ENCODE measurements around the gene ABCC1. TPM values are rescaled to one million over a fixed set of nuclear protein-coding genes. Genes with fewer than 3 reads are reported as not detected.

The ABCC1 gene
- total RNA-seq, 1 experiment from 2014 or later, result 14.6 TPM

DNA sequence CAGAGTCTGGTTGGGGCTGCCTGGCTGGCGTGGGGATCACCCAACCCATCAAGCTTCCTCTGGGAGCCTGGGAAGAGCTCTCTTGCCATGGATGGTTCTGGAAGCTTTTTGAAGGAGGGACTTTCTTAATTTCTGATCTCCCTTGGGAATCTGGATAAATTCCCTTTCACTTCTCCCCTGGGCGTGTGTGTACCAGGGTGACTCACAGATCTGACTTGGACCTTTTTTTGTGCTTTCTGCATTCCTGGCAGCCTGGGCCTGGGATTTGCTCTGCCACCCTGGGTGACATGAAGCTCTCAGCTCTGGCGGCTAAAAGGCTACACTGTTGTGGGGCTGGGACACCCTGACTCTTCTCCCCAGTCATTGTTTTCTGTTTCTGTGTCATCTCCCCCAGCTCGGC is 70.1 kb downstream of the ABCC1 start:
- peak; percentile 90 for DNase-seq (ENCODE audit: low spot score)

GRCh38 chr16:16020291-16020690 is 70.9 kb downstream of the ABCC1 start:
- DNase-seq (ENCODE audit: low spot score), result no peak

DNA sequence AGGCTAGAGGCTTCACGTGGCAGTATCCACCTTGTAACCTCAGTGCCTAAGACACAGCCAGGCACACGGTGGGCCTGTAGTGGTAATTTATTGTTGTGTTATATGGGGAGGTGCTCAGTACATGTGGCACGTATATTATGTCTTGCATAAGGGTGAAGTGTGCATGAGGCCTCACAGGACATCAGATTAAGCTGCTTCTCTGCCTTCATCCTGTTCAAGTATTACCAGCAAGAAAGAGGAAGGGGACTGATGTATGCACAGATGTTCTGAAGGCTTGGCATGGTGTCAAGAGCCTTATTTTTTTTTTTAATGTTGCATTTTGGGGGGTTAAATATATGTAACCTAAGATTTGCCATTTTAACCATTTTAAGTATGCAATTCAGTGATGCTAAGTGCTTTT is 71.6 kb downstream of the ABCC1 start:
- DNase-seq (ENCODE audit: low spot score), result no peak

GRCh38 chr16:16021646-16021987 is 72.2 kb downstream of the ABCC1 start:
- no peak for DNase-seq (ENCODE audit: low spot score)

- DNase-seq (ENCODE audit: low spot score), result peak; percentile 99
Measured at GRCh38 chr16:16021988-16022682, 72.7 kb downstream of the ABCC1 start.

DNA sequence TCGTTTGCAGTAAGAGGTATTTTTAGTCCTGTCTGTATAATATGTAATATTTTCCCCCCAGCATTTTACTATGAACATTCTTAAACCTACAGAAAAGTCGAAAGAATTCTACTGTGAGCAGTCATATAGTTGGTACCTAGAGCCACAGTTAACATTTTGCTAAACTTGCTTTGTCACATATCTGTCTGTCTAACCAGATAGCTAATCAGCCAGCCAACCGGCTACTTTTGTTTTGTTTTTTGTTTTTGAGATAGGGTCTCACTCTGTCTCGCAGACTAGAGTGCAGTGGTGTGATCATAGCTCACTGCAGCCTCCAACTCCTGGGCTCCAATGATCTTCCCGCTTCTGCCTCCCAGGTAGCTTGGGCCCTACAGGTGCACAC is 73.3 kb downstream of the ABCC1 start:
- DNase-seq (ENCODE audit: low spot score), result no peak

DNA sequence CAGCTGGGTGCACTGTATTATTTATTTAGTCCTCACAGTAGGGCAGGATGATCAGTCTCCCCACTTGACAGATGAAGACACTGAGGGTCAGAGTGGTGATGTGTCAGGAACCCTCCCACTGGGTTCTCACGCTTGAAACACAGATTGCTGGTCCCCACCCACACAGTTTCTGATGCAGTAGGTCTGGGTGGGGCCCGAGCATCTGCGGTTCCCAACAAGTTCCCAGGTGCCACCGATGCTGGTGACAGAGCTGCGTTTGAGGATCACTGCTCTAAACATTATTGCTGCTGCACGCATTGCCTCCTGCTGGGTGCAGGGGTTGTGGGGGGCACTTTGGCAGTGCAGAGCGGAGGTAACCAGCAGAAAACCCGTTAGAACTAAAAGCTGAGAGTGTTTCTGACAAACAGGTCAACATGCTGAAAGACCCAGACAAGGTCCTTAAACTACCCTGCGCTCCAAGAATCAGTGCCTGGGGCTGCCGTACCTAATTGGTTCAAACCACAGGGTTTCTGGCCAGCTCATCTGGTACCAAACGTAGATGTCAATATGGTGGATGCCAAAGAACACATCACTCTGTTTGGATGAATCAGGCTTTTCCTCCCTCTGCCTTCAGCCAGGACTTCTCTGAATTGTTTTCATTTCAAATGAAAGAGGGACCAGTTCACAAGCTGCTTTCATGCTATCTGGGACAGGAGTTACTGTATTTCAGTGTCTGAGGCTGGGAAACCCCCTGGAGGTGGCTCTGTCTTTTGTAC is 76.0 kb downstream of the ABCC1 start:
- DNase-seq (ENCODE audit: low spot score), result peak; percentile 91

DNA sequence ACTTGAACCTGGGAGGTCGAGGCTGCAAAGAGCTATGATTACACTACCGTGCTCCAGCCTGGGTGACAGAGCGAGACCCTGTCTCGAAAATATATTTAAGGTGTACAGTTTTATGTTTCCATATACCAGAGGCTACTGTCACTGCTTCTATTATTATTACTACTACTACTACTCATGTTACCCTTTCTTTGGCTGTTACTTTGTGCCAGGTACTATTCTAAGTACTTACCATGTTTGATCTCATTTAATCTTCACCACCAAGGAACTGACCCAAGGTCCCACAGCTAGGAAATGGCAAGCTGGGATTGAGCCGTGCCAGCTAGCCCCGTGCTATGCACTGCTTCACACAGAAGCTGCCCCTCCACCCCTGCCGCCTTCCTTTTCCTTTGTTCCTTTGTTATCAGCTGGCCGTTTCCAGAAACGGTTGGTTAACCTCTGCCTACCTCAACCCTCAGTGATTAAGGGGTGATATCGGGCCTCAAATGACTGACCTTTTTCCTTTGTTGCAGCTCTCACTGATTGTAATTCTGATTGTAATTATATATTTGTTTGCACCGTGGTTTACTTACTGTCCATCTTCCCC is 78.4 kb downstream of the ABCC1 start:
- no peak for DNase-seq (ENCODE audit: low spot score)

DNA sequence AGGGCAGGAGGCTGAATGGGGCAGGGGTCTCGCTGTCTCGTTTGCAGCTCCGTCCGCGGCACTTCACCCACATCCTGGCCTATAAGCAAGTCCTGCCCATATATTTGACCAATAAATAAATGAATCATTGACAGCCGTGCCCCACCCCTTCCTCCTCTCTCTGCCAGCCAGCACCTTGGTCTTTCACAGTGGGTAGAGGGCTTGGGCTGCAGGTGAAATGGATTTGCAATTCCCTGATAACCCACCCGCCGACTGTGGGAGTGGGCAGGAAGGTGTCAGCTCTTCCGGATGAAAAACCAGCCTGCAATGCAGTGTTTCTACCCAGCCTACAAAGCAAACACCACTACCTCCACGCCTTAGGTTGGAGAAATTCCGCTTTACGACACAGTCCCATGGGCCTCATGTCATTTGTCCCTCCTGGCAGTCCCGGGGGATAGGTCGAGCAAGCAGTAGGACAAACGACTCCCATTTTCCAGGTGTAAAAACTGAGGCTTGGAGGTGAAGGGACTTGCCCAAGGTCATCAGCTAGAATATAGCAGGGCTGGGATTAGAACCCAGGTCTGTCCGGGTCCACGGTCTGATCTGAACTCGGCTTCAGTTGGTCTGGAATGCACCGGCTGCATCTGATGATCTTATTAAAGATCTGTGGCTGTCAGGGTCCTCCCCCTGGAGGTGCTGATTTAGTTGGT is 79.0 kb downstream of the ABCC1 start:
- no peak for DNase-seq (ENCODE audit: low spot score)

GRCh38 chr16:16029431-16030011 is 80.1 kb downstream of the ABCC1 start:
- DNase-seq (ENCODE audit: low spot score), result no peak

DNA sequence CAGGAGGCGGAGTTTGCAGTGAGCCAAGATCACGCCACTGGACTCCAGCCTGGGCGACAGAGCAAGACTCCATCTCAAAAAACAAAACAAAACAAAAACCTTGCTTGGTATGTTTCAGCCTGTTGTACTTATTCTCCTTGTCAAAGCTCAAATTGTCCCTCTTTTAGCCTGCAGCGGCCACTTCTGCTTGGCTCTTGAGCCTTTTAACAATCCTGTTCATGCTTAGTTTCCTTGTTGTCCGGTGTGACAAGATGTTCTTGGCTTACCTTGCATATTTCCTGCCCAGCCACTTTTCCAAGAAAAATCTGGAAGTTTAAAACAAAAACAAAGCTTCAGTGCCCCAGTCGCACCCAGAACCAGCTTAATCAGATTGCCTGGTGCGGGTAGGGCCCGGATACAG is 81.0 kb downstream of the ABCC1 start:
- DNase-seq (ENCODE audit: low spot score), result no peak

DNA sequence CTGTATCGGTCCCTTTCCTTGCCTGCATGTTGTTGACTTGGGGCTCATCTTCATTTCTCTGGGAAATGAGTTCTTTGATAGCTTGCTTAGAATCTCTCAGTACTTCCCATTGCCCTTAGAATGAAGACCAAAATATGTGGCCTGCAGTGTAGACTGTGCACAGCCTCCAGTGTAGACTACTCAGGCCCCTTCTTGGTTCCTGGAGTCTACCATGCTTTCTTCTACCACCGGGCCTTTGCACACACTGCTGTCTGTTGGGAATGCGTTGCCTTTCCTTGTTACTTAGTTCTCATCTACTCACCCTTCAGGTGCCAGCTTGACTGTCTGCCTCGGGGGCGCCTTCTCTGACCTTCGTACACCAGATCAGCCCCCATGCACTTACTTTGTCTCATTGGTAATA is 82.0 kb downstream of the ABCC1 start:
- no peak for DNase-seq (ENCODE audit: low spot score)

DNA sequence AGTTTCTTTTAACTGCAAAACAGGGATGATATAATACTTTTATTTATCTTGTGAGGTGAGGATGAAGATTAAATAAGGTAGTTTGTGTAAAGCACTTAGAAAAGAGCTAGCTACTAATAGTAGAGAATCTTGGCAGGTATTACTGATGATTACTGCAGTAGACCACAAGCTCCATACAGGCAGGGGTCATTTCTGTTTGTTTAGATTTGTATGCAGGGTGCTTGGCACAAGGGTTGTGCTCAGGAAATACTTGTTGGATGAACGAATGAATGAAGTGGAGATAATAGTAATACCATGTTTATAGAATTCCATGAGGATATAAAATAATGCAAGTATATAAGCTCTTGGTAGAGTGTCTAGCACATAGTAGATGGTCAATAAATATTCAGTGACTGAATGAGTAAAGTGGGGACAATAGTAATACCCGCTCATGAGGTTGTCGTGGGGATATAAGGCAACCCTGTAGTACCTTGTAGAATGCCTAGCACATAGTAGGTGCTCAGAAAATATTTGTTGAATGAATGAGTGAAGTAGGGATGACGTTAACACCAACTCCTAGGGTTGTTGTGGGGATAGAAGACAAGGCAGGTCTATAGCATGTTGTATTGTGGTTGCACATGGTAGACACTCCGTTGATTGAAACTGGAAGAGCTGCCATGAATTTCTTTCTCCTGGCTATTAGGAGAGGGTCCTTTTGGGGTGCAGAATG is 83.0 kb downstream of the ABCC1 start:
- DNase-seq (ENCODE audit: low spot score), result no peak

- no peak for DNase-seq (ENCODE audit: low spot score)
Measured at GRCh38 chr16:16033208-16033717, 83.8 kb downstream of the ABCC1 start.

DNA sequence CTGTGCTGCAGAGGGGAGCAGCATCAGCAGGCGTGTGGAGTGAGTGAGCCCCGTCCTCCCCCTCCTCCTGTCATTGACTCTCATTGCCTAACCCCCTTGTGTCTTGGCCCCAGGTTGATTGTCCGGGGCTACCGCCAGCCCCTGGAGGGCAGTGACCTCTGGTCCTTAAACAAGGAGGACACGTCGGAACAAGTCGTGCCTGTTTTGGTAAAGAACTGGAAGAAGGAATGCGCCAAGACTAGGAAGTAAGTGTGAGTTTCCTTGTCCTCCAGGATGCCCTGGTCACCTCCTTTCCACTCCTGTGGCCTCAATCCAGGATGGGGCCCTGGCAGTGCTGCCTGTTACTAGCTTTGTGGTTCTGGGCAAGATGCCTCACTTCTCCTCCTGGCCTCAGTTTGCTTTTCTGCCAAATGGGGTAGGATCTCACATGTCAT is 87.0 kb downstream of the ABCC1 start:
- no peak for DNase-seq (ENCODE audit: low spot score)

DNA sequence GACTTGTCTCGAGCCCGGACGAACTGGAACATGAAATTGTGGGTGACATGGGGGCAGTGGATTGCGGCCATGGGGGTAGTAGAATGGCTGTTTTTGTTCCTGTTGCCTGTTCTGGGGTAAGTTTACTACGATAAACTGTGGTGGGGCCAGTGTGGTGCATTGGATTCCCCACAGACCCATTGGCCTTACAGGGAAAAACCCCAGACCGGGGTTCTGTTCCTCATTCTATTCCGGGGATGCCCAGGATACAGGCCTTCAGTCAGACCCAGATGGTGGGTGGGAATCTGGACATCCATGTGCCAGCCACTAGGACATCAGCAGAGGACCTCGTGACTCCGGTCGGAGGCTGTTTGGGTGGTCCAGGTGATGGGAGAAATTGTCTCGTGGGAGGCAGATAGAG is 88.1 kb downstream of the ABCC1 start:
- DNase-seq (ENCODE audit: low spot score), result no peak

DNA sequence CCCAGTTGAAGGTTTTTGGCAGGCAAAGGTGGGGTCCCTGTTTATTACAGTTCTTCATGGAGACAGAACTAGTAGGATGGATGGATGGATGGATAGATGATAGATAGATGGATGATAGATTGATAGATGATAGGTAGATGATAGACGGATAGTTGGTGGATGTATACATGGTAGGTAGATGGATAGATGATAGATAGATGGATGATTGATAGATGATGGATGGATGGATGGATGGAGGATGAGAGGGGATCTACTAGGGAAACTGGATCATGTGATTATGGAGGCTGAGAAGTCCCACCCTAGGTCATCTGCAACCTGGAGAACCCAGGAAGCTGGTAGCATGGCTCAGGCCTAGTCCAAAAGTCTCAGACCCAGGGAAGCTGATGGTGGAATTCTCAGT is 88.6 kb downstream of the ABCC1 start:
- no peak for DNase-seq (ENCODE audit: low spot score)

DNA sequence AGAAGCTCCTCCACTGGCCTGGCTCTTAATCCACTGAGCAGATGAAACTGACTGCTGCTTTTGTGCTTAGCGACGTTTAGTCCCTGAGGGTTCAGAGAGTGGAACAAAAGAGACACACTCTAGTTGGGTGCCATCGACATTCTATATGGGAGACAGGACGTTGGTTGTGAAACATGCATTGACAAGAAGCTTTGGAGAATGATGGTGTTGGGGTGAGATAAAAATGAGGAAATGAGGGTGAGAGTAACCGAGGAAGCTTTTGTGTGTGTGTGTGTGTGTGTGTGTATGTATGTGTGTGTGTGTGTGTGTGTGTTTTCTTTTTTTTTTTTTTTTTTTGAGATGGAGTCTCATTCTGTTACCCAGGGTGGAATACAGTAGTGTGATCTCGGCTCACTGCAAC is 89.5 kb downstream of the ABCC1 start:
- no peak for DNase-seq (ENCODE audit: low spot score)

- DNase-seq (ENCODE audit: low spot score), result no peak
Measured at GRCh38 chr16:16041196-16041892, 91.9 kb downstream of the ABCC1 start.

GRCh38 chr16:16042076-16042475 is 92.7 kb downstream of the ABCC1 start:
- peak; percentile 70 for DNase-seq (ENCODE audit: low spot score)

DNA sequence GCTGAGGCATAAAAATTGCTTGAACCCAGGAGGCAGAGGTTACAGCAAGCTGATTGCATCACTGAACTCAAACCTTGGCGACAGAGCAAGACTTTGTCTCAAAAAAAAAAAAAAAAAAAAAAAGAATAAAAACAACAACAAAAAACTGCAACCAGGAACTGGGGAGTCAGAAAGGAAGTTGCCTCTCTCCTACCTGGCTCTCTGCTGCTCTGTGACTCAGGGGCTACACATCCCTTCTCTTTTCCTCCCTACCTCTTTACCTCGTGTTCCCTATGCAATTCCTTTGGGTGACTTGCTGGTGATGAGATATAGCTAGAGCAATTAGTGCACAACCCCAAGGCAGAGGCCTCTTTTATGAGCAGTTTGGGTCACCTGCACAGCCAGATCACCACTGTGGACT is 95.9 kb downstream of the ABCC1 start:
- DNase-seq (ENCODE audit: low spot score), result peak; percentile 51

Data from A172 (cell line).